Ovary (tissue), 9 donors: ENCODE measurements around the gene DDR2. TPM values are rescaled to one million over a fixed set of nuclear protein-coding genes. Genes with fewer than 3 reads are reported as not detected.
"Not testable (repeated sequence)": the region's sequence is repeated elsewhere in the genome, so short reads cannot be mapped to it uniquely, and the experiment has no call there.

Source experiments
- DNase-seq, 5 donors: peaks; one replicate each; pipeline ENCODE4 v3.0.0-alpha.2; 2019 to 2020
- H3K27ac ChIP-seq, 2 donors: fragments of 200-600 bp; one replicate each; pipeline versions ENCODE4 v1.5.1 to v1.8.0; 2019 to 2022
- H3K27me3 ChIP-seq: fragments of 200-600 bp; one replicate; pipeline ENCODE4 v1.8.0; 2022
- H3K36me3 ChIP-seq: fragments of 200-600 bp; sonication (generic); one replicate; pipeline ENCODE4 v1.5.1; 2019
- H3K4me1 ChIP-seq: one replicate; pipeline ENCODE4 v1.8.1; 2013; ENCODE audit warnings: mild to moderate bottlenecking, moderate library complexity; ENCODE audit not compliant: insufficient read depth
- H3K4me3 ChIP-seq: fragments of 200-600 bp; sonication (generic); one replicate; pipeline ENCODE4 v1.5.1; 2017
- H3K9me3 ChIP-seq, 2 donors: fragments of 200-600 bp in 1 of 2; sonication (generic) in 1 of 2; one replicate each; pipeline versions ENCODE4 v1.5.1 to v1.8.1; 2013 to 2019; ENCODE audit warnings: mild to moderate bottlenecking in 1 of 2, moderate library complexity in 1 of 2
- CTCF ChIP-seq, 3 donors: fragments of 450-650 bp in 2 of 3; fragments of 200-600 bp in 1 of 3; IDR thresholded peaks; one replicate each; pipeline versions ENCODE4 v1.5.1 to v1.8.0; 2016 to 2022; ENCODE audit warnings: antibody characterized with exemption in 3 of 3, mild to moderate bottlenecking in 1 of 3
- EP300 ChIP-seq: sonication (generic); formaldehyde crosslinking; IDR thresholded peaks from one replicate; pipeline ENCODE4 v1.6.1; 2017; ENCODE audit warnings: antibody characterized with exemption
- POLR2A ChIP-seq: fragments of 450-650 bp; IDR thresholded peaks from one replicate; pipeline ENCODE4 v1.6.1; 2017; ENCODE audit warnings: antibody characterized with exemption, mild to moderate bottlenecking, moderate library complexity
- WGBS, 3 donors: extraction: QIAGEN DNeasy Blood & Tissue Kit in 1 of 3; methylation state at CpG; one replicate each; pipeline versions ENCODE4 v1.1.5 to v1.1.7; 2013 to 2017; 5-methylcytosine and 5-hydroxymethylcytosine counted together
- intact Hi-C, 4 donors: fragments of 100-400 bp; cut with DNase I; formaldehyde crosslinking; loops; one replicate each; pipeline versions ENCODE4 v1.11.0 to v1.15.1; 2022 to 2023
- polyA plus RNA-seq, 2 donors: library from polyadenylated mRNA; stranded (reverse); fragments of 200-250 nt in 1 of 2; fragments of 350-450 nt in 1 of 2; fragmentation: Illumina TruSeq in 1 of 2; extraction: RNeasy Lipid Tissue Mini Kit (QIAGEN cat#74804) in 1 of 2; gene quantifications; one replicate each; pipeline ENCODE4 v1.2.3, GENCODE V29; 2013 to 2014
- total RNA-seq, 7 donors: library from RNA; depleted of rRNA in 2 of 7; stranded (reverse); fragments of >200 nt in 2 of 7; fragmentation: NEBNext Ultra II Directional in 3 of 7; extraction: Animal tissue kit (Norgen Biotek cat#: 25700) in 3 of 7; gene quantifications; one replicate each; pipeline versions ENCODE4 v1.1.0 to v1.2.4, GENCODE V29; 2016 to 2023
- donor health status: DM: no; HTN: no; CAD: no; lungs with moderate emphysema.
- donor health status: DM: no; HTN: no; CAD: no.
- donor health status: Bipolar disorder and iron deficiency.
- donor health status: DM: yes; HTN: yes; CAD: no.
- donor health status: DM: no; HTN: no; CAD: no.
- donor health status: DM: yes; HTN: yes; CAD: no.

The DDR2 gene
- total and polyA plus RNA-seq, 9 donors = 25.6 to 143 (median 79.0) TPM

DNA sequence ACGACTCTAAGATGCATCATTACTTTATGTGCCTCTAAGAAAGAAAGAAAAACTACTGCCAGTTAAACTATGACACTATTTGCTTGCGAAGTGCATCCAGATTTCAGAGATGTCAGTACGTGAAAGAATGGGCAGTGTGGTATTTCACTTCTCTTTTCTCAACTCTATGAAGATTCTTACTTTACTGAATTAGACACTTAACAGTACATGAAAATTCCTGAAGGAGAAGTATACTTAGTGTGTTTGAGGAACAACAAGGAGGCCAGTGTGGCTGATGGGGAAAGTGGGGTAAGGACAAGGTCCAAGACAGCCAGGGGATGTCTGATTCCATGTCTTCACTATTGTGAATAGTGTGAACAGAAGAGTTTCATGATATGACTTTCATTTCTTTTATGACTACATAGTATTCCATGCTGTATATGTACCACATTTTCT, 104.4 kb downstream of the DDR2 start:
- no peak for DNase-seq
- peaks cover 11% of the 10 kb centered on the region for H3K4me1 ChIP-seq
- H3K27ac ChIP-seq = no peak overlapping the region
- H3K36me3 ChIP-seq = no peaks in the 10 kb centered on the region
- intact Hi-C loops = no loop called here
- TF ChIP-seq POLR2A = no peak
- no peak for TF ChIP-seq CTCF (IDR thresholded peaks at IDR 0.05)
- no peak for TF ChIP-seq EP300
- no peaks in the 10 kb centered on the region for H3K9me3 ChIP-seq
- H3K4me3 ChIP-seq = no peak overlapping the region
- no peaks in the 10 kb centered on the region for H3K27me3 ChIP-seq
- WGBS, 3 donors = 89 to 93% (median 90%) methylated on average over 3 of the region's 3 CpGs

- Histone ChIP-seq H3K4me1 (peaks cover 2% of the 10 kb centered on the region), H3K4me3 (no peak overlapping the region), H3K36me3 (no peaks in the 10 kb centered on the region), H3K27ac (no peak overlapping the region), H3K27me3 (no peaks in the 10 kb centered on the region), H3K9me3 (no peaks in the 10 kb centered on the region)
- intact Hi-C loops = no loop called here
- DNase-seq = no peak
- TF ChIP-seq CTCF (IDR thresholded peaks at IDR 0.05) (no peak), POLR2A (no peak), EP300 (no peak)
- 36 to 64% (median 58%) methylated on average over 4 of the region's 4 CpGs for WGBS, 3 donors
These were observed 108.5 kb downstream of the DDR2 start for GRCh38 chr1:162740755-162741154.

- DNase-seq = no peak
- Histone ChIP-seq H3K27ac (no peak overlapping the region), H3K27me3 (no peaks in the 10 kb centered on the region), H3K4me1 (no peaks in the 10 kb centered on the region), H3K36me3 (no peaks in the 10 kb centered on the region), H3K9me3 (no peaks in the 10 kb centered on the region), H3K4me3 (no peak overlapping the region)
- TF ChIP-seq POLR2A = no peak
- no peak for TF ChIP-seq CTCF (IDR thresholded peaks at IDR 0.05)
- no peak for TF ChIP-seq EP300
- intact Hi-C loops = no loop called here
- 90 to 98% (median 95%) methylated on average over 2 of the region's 2 CpGs for WGBS, 3 donors
These were observed 109.3 kb downstream of the DDR2 start for GRCh38 chr1:162741574-162741973.

GRCh38 chr1:162746264-162746942, 114.1 kb downstream of the DDR2 start:
- WGBS, 3 donors = 96 to 99% (median 98%) methylated on average over 14 of the region's 14 CpGs

DNA sequence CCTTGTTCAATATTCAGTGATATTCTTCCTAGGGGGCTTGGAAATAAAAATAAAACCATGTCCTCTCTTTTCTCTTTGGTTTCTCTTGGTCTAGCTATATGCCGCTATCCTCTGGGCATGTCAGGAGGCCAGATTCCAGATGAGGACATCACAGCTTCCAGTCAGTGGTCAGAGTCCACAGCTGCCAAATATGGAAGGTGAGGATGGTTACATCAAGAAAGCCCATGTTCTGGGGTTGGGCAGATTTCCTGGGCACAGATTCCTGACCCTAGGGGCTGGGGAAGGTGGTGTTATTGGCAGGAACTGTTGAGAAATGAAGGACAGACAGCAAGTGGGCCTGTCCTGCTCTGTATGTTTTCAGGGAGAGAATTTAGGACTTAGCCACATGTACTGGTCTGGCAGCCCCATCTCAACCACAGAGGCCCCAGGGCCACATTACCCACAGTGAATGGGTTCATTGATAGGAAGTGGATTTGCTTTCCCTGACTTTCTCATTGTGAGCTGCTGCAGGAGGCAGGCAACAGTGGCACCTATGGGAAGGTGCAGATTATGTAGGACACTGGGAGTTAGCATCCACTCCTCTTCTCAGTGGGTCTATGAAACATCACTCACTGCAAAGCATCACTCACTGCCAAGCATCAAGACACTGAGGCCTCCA, 120.9 kb downstream of the DDR2 start:
- no peaks in the 10 kb centered on the region for H3K27me3 ChIP-seq
- intact Hi-C loops = no loop called here
- DNase-seq = no peak
- H3K4me1 ChIP-seq = no peaks in the 10 kb centered on the region
- no peak overlapping the region for H3K27ac ChIP-seq
- no peaks in the 10 kb centered on the region for H3K36me3 ChIP-seq
- no peak for TF ChIP-seq POLR2A
- TF ChIP-seq EP300 = no peak
- no peak for TF ChIP-seq CTCF (IDR thresholded peaks at IDR 0.05)
- H3K9me3 ChIP-seq = no peaks in the 10 kb centered on the region
- 100% methylated on average over 1 of the region's 1 CpG for WGBS, 3 donors
- no peak overlapping the region for H3K4me3 ChIP-seq

More at GRCh38 chr1:162746264-162746942, 114.1 kb downstream of the DDR2 start:
- H3K27me3 ChIP-seq, H3K9me3 ChIP-seq, DNase-seq, intact Hi-C loops, H3K4me3 ChIP-seq, H3K4me1 ChIP-seq, H3K36me3 ChIP-seq, H3K27ac ChIP-seq: not testable (repeated sequence)
